ENCODE measurements around the gene PRDM16.

GRCh38 chr1:3293563-3294080 is 224.6 kb downstream of the PRDM16 start:
- no peak for TF ChIP-seq CTCF (IDR thresholded peaks at IDR 0.05; ENCODE audit: borderline replicate concordance, extremely low read depth, low read length, poor library complexity, severe bottlenecking)
- no peak for TF ChIP-seq EZH2 (IDR thresholded peaks at IDR 0.05; ENCODE audit: borderline replicate concordance, low read depth, low read length, severe bottlenecking)
